HL-60 (cell line): Measurements from ENCODE around the gene FOXL2NB.

Experiments used
- DNase-seq, 2 experiments: peaks; one replicate each; pipeline ENCODE4 v3.0.0-alpha.2; 2010 to 2020; ENCODE audit warnings: low read depth in 1 of 2, low spot score in 1 of 2
- H3K27ac ChIP-seq: fragments of 250-450 bp; sonication (Bioruptor Pico); replicated peaks from 2 replicates; pipeline ENCODE4 v1.5.1; 2020; ENCODE audit warnings: mild to moderate bottlenecking, moderate library complexity
- H3K27me3 ChIP-seq: fragments of 250-450 bp; sonication (Bioruptor Pico); 2 replicates; pipeline ENCODE4 v1.5.1; 2021; ENCODE audit warnings: mild to moderate bottlenecking, moderate library complexity; ENCODE audit not compliant: insufficient read depth, poor library complexity, severe bottlenecking
- H3K4me3 ChIP-seq: replicated peaks from 2 replicates; pipeline ENCODE4 v1.5.1; 2011; ENCODE audit warnings: mild to moderate bottlenecking, control low read depth, low read length; ENCODE audit not compliant: insufficient read depth
- CTCF ChIP-seq: IDR thresholded peaks from one replicate; pipeline ENCODE4 v1.5.1; 2011; ENCODE audit warnings: low read length, control low read depth, inconsistent platforms; ENCODE audit not compliant: insufficient read depth
- GABPA ChIP-seq: IDR thresholded peaks from 2 replicates; pipeline ENCODE4 v1.6.1; 2012; ENCODE audit warnings: low read depth
- POLR2AphosphoS5 ChIP-seq: IDR thresholded peaks from 2 replicates; pipeline ENCODE4 v1.6.1; 2012; ENCODE audit warnings: low read depth
- REST ChIP-seq: IDR thresholded peaks from 2 replicates; pipeline ENCODE4 v1.6.1; 2012; ENCODE audit warnings: low read depth; ENCODE audit not compliant: insufficient replicate concordance
- SPI1 ChIP-seq: IDR thresholded peaks from 2 replicates; pipeline ENCODE4 v1.6.1; 2012; ENCODE audit warnings: low read depth, mild to moderate bottlenecking, borderline replicate concordance

FOXL2NB gene

GRCh38 chr3:138915503-138916498, 31.2 kb upstream of the FOXL2NB start:
- H3K27ac ChIP-seq: peak overlapping the region; percentile 89
- TF ChIP-seq REST (no peak), CTCF (peak; percentile 56), SPI1 (peak; percentile 95), GABPA (no peak)

GRCh38 chr3:138916824-138917223, 30.2 kb upstream of the FOXL2NB start:
- TF ChIP-seq CTCF (no peak), SPI1 (no peak), REST (no peak), GABPA (no peak), POLR2AphosphoS5 (no peak)
- Histone ChIP-seq H3K27ac (no peak overlapping the region), H3K27me3 (no peaks in the 10 kb centered on the region), H3K4me3 (no peak overlapping the region)
- no peak for DNase-seq

More at GRCh38 chr3:138915503-138916498, 31.2 kb upstream of the FOXL2NB start:
- Histone ChIP-seq H3K4me3 (peak overlapping the region; percentile 75), H3K27me3 (no peaks in the 10 kb centered on the region)
- peak; percentile 76 to 94 for DNase-seq

GRCh38 chr3:138919325-138919724, 27.7 kb upstream of the FOXL2NB start:
- Histone ChIP-seq H3K27ac (no peak overlapping the region), H3K27me3 (no peaks in the 10 kb centered on the region), H3K4me3 (no peak overlapping the region)
- TF ChIP-seq SPI1: no peak
- TF ChIP-seq GABPA: no peak
- TF ChIP-seq POLR2AphosphoS5: no peak
- no peak for TF ChIP-seq REST
- no peak for TF ChIP-seq CTCF
- DNase-seq: no peak
